AG09309 (cell line): ENCODE results near the gene ENAH.
"Not testable (repeated sequence)": the region's sequence is repeated elsewhere in the genome, so short reads cannot be mapped to it uniquely, and the experiment has no call there.

Experiments used
- DNase-seq: peaks from one replicate; pipeline ENCODE4 v3.0.0-alpha.2; 2010; ENCODE audit warnings: low read depth
- H3K4me3 ChIP-seq: 2 replicates; pipeline ENCODE4 v1.5.1; 2011; ENCODE audit warnings: mild to moderate bottlenecking, low read depth, low read length, moderate library complexity; ENCODE audit not compliant: control insufficient read depth
- CTCF ChIP-seq: IDR thresholded peaks from 2 replicates; pipeline ENCODE4 v1.5.1; 2011; ENCODE audit warnings: mild to moderate bottlenecking, low read depth, low read length, inconsistent platforms; ENCODE audit not compliant: insufficient read depth, control insufficient read depth; ENCODE audit errors: missing control alignments

ENAH gene

GRCh38 chr1:225666495-225666894, 13.6 kb upstream of the ENAH start:
- no peak overlapping the region for H3K4me3 ChIP-seq
- no peak for TF ChIP-seq CTCF
- DNase-seq, result no peak

GRCh38 chr1:225664762-225665161, 11.8 kb upstream of the ENAH start:
- DNase-seq, result no peak
- TF ChIP-seq CTCF, result no peak
- H3K4me3 ChIP-seq, result no peak overlapping the region

- no peak overlapping the region for H3K4me3 ChIP-seq
- TF ChIP-seq CTCF, result no peak
These were observed 9.2 kb upstream of the ENAH start for GRCh38 chr1:225662155-225662554.

GRCh38 chr1:225660544-225660946, 7.6 kb upstream of the ENAH start:
- no peak for DNase-seq
- no peak for TF ChIP-seq CTCF
- no peak overlapping the region for H3K4me3 ChIP-seq

More at GRCh38 chr1:225662155-225662554, 9.2 kb upstream of the ENAH start:
- DNase-seq, result no peak

- no peak for TF ChIP-seq CTCF
- no peak for DNase-seq
- no peak overlapping the region for H3K4me3 ChIP-seq
These were observed 5.1 kb upstream of the ENAH start for GRCh38 chr1:225658041-225658440.

- no peak overlapping the region; the same call in 1 of the 2 replicates for H3K4me3 ChIP-seq
- DNase-seq, result peak; percentile 34
- TF ChIP-seq CTCF, result no peak
These were observed 4.6 kb upstream of the ENAH start for GRCh38 chr1:225657462-225657989.

GRCh38 chr1:225656259-225656655, 3.3 kb upstream of the ENAH start:
- not testable (repeated sequence) for H3K4me3 ChIP-seq, DNase-seq
